Smooth muscle cell (in vitro differentiated cells): Measurements from ENCODE around the gene TNFSF15. TPM values are rescaled to one million over a fixed set of nuclear protein-coding genes. Genes with fewer than 3 reads are reported as not detected.
A peak's percentile ranks its signal among the peaks of the same experiment; 100 is the strongest.

Experiments
- DNase-seq: peaks from one replicate; lab custom pipeline; 2025; ENCODE audit not compliant: unreplicated experiment; lab: John Stamatoyannopoulos, UW
- H2AFZ ChIP-seq: fragments of 200-600 bp; sonication (generic); 2 replicates; pipeline ENCODE4 v1.6.0; 2016; ENCODE audit warnings: antibody characterized with exemption, low read depth, mild to moderate bottlenecking
- H3F3A ChIP-seq: fragments of 200-600 bp; sonication (generic); 2 replicates; pipeline ENCODE4 v1.6.0; 2017; ENCODE audit warnings: antibody characterized with exemption, low read depth
- H3K27ac ChIP-seq: fragments of 200-600 bp; sonication (generic); 2 replicates; pipeline ENCODE4 v1.5.1; 2016; ENCODE audit warnings: low read depth, mild to moderate bottlenecking
- H3K27me3 ChIP-seq: fragments of 200-600 bp; sonication (generic); 2 replicates; pipeline ENCODE4 v1.6.1; 2016; ENCODE audit warnings: low read depth, mild to moderate bottlenecking
- H3K36me3 ChIP-seq: fragments of 200-600 bp; sonication (generic); 2 replicates; pipeline ENCODE4 v1.5.1; 2016; ENCODE audit warnings: low read depth
- H3K4me1 ChIP-seq: fragments of 200-600 bp; sonication (generic); 2 replicates; pipeline ENCODE4 v1.5.1; 2016; ENCODE audit warnings: low read depth
- H3K4me2 ChIP-seq: fragments of 200-600 bp; sonication (generic); 2 replicates; pipeline ENCODE4 v1.6.0; 2016; ENCODE audit warnings: mild to moderate bottlenecking
- H3K4me3 ChIP-seq: fragments of 200-600 bp; sonication (generic); 2 replicates; pipeline ENCODE4 v1.5.1; 2016; ENCODE audit warnings: mild to moderate bottlenecking
- H3K79me2 ChIP-seq: fragments of 200-600 bp; sonication (generic); 2 replicates; pipeline ENCODE4 v1.6.0; 2016; ENCODE audit warnings: low read depth, mild to moderate bottlenecking
- H3K9ac ChIP-seq: fragments of 200-600 bp; sonication (generic); 2 replicates; pipeline ENCODE4 v1.6.0; 2016; ENCODE audit warnings: low read depth
- H3K9me3 ChIP-seq: fragments of 200-600 bp; sonication (generic); replicated peaks from 2 replicates; pipeline ENCODE4 v1.5.1; 2016; ENCODE audit warnings: low read depth
- H4K20me1 ChIP-seq: fragments of 200-600 bp; sonication (generic); 2 replicates; pipeline ENCODE4 v1.6.0; 2016; ENCODE audit warnings: low read depth
- WGBS: methylation state at CpG from one replicate; pipeline ENCODE4 v1.1.7; 2016; ENCODE audit warnings: low lambda C conversion rate; 5-methylcytosine and 5-hydroxymethylcytosine counted together
- polyA plus RNA-seq: library from polyadenylated mRNA; unstranded; fragments of >200 nt; fragmentation: Nextera tagmentation; extraction: Ambion mirVana; gene quantifications from 2 replicates; pipeline ENCODE4 v1.2.1, GENCODE V29; 2016
- total RNA-seq: library from RNA; depleted of rRNA; stranded (reverse); fragments of >200 nt; gene quantifications from 2 replicates; pipeline ENCODE4 v1.2.3, GENCODE V29; 2014
- TF ChIP-seq, protein P1 (sequence below): fragments of 200-600 bp; sonication (generic); IDR thresholded peaks from 2 replicates; pipeline ENCODE4 v1.5.1; 2017; ENCODE audit warnings: borderline replicate concordance, mild to moderate bottlenecking, antibody characterized with exemption; ENCODE audit not compliant: insufficient read depth, poor library complexity, severe bottlenecking

Gene TNFSF15
- total and polyA plus RNA-seq, 2 experiments from 2014 or later, result 2.3 to 5.5 TPM

DNA sequence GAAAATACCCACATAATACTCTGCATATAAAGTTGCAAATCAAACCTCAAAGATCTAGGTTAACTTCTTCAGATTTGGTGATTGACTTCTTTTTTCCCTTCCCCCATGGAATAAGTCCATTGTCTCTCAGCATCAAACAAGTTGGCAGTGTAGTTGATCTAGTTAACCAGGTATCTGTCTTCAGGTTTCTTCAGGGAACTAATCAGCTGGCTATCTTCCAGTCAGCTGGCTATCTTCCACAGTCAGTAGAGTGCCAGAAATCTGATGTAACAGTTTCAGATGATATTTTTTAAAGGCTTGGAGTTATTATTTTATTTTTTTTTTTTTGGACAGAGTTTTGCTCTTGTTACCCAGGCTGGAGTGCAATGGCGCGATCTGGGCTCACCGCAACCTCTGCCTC is 16.8 kb downstream of the TNFSF15 start:
- Histone ChIP-seq H3K79me2 (no peaks in the 10 kb centered on the region), H3K27me3 (no peaks in the 10 kb centered on the region), H2AFZ (no peak overlapping the region), H3F3A (no peaks in the 10 kb centered on the region), H3K4me1 (peaks cover 5% of the 10 kb centered on the region), H3K4me3 (no peak overlapping the region), H3K9ac (no peak overlapping the region), H3K36me3 (no peaks in the 10 kb centered on the region), H4K20me1 (no peaks in the 10 kb centered on the region), H3K9me3 (no peaks in the 10 kb centered on the region), H3K27ac (no peak overlapping the region), H3K4me2 (no peak overlapping the region)
- no peak for DNase-seq
- WGBS, result 100% methylated on average over 3 of the region's 3 CpGs
- TF ChIP-seq, protein P1, sequence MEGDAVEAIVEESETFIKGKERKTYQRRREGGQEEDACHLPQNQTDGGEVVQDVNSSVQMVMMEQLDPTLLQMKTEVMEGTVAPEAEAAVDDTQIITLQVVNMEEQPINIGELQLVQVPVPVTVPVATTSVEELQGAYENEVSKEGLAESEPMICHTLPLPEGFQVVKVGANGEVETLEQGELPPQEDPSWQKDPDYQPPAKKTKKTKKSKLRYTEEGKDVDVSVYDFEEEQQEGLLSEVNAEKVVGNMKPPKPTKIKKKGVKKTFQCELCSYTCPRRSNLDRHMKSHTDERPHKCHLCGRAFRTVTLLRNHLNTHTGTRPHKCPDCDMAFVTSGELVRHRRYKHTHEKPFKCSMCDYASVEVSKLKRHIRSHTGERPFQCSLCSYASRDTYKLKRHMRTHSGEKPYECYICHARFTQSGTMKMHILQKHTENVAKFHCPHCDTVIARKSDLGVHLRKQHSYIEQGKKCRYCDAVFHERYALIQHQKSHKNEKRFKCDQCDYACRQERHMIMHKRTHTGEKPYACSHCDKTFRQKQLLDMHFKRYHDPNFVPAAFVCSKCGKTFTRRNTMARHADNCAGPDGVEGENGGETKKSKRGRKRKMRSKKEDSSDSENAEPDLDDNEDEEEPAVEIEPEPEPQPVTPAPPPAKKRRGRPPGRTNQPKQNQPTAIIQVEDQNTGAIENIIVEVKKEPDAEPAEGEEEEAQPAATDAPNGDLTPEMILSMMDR, result no peak

DNA sequence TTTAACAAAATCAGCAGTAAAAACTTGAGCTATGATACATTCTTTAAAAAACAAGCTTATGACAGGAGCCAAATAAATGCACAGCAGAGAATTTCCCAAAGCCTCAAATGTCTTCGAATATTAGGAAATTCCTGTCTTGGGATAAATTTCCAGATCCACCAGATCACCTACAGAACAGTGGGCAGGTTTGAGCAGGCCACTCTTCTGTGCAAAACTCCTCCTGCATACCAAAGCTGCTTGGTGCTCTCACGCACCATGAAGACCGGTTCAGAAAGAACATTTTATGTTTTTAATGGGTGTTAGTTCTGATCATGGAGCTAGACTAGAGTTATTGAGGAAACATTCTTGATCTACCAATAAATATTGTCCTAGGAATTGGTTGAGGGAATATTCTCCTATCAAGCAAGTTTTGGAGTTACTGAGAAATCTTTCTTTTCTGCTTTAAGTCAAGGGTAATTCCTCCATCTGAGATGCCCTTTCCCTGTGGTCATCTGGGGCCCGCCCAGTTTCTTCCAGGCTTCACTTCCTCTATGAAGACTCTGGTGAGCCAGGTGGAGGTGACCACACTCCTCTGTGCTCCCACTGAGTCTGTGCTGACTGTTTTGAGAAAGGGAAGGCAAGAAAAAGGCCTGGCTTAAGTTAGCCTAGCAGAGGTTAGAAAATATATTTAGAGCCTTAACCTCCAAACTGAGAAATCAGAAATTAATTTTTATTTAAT is 17.9 kb downstream of the TNFSF15 start:
- peak overlapping the region; percentile 70 for H3K27ac ChIP-seq
- no peak overlapping the region for H2AFZ ChIP-seq

DNA sequence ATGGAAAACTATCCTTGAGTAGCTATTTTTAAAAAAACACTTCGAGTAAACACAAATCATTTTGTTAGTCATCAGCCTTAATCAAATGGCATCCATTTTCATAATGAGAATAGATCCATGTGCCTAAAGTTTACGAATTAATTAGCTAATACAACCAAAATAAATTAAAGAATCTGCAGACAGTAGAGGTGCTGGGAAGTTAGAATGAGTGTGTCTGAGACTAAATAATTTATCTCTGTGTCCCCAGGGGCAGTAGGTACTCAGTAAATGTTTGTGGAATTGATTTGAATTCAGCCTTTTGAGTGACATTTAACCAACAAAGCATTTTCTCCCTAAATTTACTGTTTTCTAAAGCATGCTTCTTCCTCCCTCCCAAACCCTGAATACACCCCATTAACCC is 18.6 kb downstream of the TNFSF15 start:
- no peaks in the 10 kb centered on the region for H3K27me3 ChIP-seq
- 76% methylated on average over 2 of the region's 2 CpGs for WGBS
- no peaks in the 10 kb centered on the region for H3F3A ChIP-seq
- no peaks in the 10 kb centered on the region for H3K36me3 ChIP-seq
- H3K9ac ChIP-seq, result no peak overlapping the region
- H3K79me2 ChIP-seq, result no peaks in the 10 kb centered on the region
- no peak overlapping the region for H3K4me3 ChIP-seq
- TF ChIP-seq, protein P1, result no peak
- peak overlapping the region; percentile 70 for H3K27ac ChIP-seq
- H3K4me2 ChIP-seq, result peak overlapping the region; percentile 10
- H2AFZ ChIP-seq, result no peak overlapping the region
- H4K20me1 ChIP-seq, result no peaks in the 10 kb centered on the region
- no peaks in the 10 kb centered on the region for H3K9me3 ChIP-seq
- no peak for DNase-seq
- H3K4me1 ChIP-seq, result peaks cover 5% of the 10 kb centered on the region

More for the DNA sequence above, 17.9 kb downstream of the TNFSF15 start:
- H3K79me2 ChIP-seq, result no peaks in the 10 kb centered on the region
- H3K9ac ChIP-seq, result no peak overlapping the region
- H4K20me1 ChIP-seq, result no peaks in the 10 kb centered on the region
- H3K9me3 ChIP-seq, result no peaks in the 10 kb centered on the region
- no peak for DNase-seq
- H3K4me2 ChIP-seq, result peak overlapping the region; percentile 10
- no peaks in the 10 kb centered on the region for H3K36me3 ChIP-seq
- H3K27me3 ChIP-seq, result no peaks in the 10 kb centered on the region
- H3K4me1 ChIP-seq, result peaks cover 5% of the 10 kb centered on the region
- 83% methylated on average over 4 of the region's 4 CpGs for WGBS
- TF ChIP-seq, protein P1, result no peak
- no peaks in the 10 kb centered on the region for H3F3A ChIP-seq
- H3K4me3 ChIP-seq, result no peak overlapping the region
